Pulmonary artery endothelial cell (primary cell): ENCODE results near the gene MYO1B. TPM values are rescaled to one million over a fixed set of nuclear protein-coding genes. Genes with fewer than 3 reads are reported as not detected.

Experiments used
- DNase-seq: peaks from one replicate; pipeline ENCODE4 v3.0.0-alpha.2; 2011; ENCODE audit warnings: low read depth, low spot score
- total RNA-seq: library from RNA; depleted of rRNA; stranded (reverse); fragments of >200 nt; gene quantifications from 2 replicates; pipeline ENCODE4 v1.2.3, GENCODE V29; 2014

MYO1B gene
- total RNA-seq, 1 donor from 2014 or later: 45.4 TPM

DNA sequence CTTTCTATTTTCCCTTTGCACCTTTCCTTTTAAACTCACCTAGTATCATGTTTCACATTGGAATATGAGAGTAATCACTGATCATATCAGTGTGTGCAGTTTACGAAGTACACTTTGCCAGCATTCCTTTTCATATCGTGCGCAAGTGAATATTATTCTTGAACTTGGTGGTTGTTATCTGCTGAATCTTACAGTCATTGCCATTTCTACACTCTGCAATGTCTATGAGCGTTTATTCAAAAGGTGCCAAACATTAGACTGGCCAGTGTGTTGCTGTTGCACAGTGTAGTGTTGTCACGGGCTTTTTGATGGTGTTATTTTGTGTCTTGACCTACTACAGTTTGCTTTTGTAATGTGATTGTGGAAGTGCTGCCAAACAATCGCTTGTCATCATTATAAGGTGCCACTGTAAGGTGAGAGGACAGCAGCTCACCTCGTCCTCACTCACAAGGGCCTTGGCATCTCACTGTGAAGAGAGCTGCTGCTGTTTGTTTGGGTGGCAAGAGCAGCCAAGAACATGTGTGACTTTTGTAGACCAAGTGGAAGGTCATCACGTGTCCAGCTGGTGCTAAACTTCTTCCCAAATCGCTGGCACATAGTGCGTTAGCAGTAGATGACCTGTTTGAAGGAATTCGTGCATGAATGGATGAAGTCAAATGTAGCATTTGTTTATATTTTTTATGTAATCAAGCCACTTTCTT, 113.3 kb downstream of the MYO1B start:
- DNase-seq: no peak

DNA sequence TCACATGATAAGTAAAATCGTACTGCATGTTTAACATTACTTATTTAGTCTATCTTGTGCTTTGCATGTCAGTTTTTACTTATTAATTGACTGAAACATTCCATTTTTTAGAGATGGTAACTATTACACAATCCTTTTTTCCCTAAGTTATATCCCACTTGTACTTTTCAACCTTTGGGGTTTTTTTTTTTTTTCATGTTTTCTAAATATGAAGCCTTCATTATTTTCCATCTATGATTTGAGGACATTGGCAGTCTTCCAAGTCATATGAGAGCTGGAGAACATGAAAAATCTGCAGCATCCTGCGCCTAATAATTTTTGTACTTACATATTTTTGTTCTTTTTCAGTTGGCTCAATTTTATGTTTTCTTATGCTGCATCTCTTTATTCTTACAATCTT, 113.9 kb downstream of the MYO1B start:
- no peak for DNase-seq

GRCh38 chr2:191360918-191361317, 115.7 kb downstream of the MYO1B start:
- no peak for DNase-seq

GRCh38 chr2:191362841-191363240, 117.6 kb downstream of the MYO1B start:
- DNase-seq: no peak

GRCh38 chr2:191363267-191363666, 118.1 kb downstream of the MYO1B start:
- DNase-seq: no peak

GRCh38 chr2:191365089-191365488, 119.9 kb downstream of the MYO1B start:
- no peak for DNase-seq

GRCh38 chr2:191366199-191366598, 121.0 kb downstream of the MYO1B start:
- DNase-seq: no peak

- no peak for DNase-seq
Observed at GRCh38 chr2:191369034-191369433, 123.8 kb downstream of the MYO1B start.

- DNase-seq: no peak
Observed at GRCh38 chr2:191374366-191374765, 129.2 kb downstream of the MYO1B start.

- no peak for DNase-seq
Observed at GRCh38 chr2:191374939-191375338, 129.7 kb downstream of the MYO1B start.

DNA sequence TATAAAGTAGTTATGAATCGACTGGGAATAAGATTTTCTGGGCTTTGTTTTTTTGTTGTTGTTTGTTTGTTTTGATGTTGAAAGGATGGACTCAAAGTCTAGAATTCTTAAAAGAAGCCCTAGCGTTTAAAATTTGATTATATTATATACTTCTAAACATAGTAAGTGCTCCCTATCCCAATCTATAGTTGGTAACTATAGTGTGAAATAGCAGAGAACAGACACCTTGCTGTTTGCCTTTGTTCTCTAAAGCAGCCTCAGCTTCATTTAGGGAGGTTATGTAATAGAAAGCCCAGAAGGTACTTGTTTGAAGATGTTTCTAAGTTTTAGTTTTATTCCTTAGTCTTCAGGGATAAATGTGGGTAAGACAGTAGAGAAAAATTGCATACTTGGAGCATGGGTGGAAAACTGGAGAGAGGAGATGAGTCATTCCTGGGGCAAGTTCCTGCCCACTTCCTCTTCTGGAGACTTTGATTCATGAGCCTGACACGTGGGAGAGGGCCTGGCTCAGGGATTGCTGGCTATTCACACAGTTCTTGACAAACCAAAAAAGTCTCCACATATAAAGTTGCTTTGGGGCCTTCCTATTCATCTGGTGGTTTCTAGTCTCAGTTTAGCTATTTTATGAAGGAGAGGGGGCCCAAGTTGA, 131.9 kb downstream of the MYO1B start:
- DNase-seq: peak; percentile 75

DNA sequence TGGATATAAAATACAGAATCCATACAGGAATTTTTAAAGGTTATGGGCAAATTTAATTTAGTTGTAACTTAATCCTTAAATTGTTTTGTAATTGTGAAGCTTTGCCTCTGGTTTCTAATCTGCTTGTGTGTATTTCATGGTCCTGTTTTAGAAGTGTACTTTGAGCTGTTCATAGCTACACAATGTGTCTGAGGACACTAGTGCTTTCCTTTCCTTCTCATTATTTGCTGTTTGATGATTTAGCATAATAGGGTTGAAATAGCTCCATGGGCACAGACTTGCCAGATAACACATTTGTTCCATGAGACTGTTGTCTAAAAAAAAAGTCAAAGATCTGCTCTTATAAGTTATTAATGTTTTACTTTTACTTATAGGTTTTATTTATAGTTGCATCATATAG, 134.2 kb downstream of the MYO1B start:
- DNase-seq: no peak

GRCh38 chr2:191382801-191383200, 137.6 kb downstream of the MYO1B start:
- DNase-seq: peak; percentile 64

- DNase-seq: no peak
Observed at GRCh38 chr2:191383486-191383885, 138.3 kb downstream of the MYO1B start.

DNA sequence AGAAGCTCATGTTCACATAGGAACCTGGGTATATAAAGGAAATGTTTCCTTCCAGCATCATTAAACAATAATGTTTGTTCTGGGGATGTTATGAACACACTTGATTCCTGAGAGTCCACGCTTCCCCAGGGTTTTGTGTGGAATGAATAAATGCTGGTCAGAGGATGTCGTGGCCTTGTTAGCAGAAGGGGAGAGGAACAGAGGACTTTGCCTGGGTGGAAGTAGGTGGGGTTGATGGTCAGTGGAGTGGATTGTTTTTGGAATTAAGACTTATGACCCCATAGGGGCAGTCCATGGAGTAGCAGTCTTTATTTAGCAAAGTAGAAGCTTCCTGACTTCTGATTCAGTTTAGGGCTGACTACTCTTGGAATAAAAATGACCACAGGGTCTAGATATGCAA, 139.6 kb downstream of the MYO1B start:
- DNase-seq: no peak

DNA sequence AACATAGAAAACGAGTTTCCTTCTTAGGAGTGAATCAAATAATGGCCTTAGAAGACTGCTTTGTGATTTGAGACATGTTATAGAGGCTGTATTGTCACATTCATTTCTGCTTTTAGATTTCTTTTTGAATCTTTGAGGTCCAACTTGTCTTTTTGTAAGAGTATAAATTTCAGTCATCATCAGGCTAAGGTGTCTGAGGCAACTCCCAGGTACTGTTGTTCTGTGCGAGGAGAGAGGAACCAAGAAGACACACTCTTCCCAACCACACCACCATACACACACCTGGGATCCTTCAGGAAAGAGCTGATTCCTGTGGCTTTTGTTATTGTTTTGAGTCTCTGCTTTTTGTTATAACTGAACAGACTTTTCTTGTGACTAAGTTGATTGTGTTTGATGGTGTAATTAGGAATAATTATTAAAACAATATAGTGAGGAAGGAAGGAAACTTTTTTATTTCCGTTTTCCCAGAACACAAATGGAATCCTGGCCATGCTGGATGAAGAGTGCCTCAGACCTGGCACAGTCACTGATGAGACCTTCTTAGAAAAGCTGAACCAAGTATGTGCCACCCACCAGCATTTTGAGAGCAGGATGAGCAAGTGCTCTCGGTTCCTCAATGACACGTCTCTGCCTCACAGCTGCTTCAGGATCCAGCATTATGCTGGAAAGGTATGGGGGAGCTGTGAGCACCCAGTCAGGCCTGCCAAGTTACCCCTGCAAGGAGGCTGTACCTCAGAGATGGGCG, 140.4 kb downstream of the MYO1B start:
- peak; percentile 45 for DNase-seq

DNA sequence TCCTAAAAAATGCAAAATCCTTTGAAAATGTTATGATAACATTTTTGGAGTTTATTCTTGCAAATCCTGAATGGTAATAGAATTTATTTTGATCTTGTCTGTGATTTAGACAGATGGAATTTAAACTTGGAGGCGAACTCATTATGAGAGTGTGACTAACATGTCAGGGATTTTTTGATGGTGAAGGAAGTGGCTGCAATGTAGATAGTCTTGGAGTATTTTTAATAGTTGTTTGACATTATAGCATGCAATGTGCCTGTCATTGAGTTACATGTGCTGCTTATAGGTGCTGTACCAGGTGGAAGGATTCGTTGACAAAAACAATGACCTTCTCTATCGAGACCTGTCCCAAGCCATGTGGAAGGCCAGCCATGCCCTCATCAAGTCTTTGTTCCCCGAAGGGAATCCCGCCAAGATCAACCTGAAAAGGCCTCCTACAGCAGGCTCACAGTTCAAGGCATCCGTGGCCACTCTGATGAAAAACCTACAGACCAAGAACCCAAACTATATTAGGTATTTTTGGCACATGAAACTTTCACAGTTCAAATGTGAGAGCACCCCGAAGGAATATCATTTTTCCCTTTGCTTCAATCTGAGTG, 141.8 kb downstream of the MYO1B start:
- peak; percentile 33 for DNase-seq

- no peak for DNase-seq
Observed at GRCh38 chr2:191389288-191389687, 144.1 kb downstream of the MYO1B start.

GRCh38 chr2:191391171-191391570, 146.0 kb downstream of the MYO1B start:
- no peak for DNase-seq

DNA sequence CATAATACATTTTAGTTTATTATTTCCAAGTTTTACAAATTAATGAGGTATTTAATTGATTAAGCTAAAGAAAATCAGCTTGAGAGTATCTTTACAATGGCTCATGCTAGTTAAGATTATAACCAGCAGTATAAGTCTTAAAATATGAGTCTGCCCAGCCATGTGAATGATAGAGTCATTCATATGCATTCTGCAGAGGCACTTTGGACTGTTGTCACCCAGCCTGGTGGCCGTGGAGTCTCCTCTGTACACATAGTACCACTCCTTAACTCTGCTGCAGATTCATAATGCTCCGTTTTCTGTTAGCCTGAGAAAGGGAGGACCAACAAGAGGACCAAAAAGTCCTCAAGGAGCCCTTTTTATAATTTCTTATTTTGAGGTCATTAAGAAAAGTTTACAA, 148.8 kb downstream of the MYO1B start:
- no peak for DNase-seq

DNA sequence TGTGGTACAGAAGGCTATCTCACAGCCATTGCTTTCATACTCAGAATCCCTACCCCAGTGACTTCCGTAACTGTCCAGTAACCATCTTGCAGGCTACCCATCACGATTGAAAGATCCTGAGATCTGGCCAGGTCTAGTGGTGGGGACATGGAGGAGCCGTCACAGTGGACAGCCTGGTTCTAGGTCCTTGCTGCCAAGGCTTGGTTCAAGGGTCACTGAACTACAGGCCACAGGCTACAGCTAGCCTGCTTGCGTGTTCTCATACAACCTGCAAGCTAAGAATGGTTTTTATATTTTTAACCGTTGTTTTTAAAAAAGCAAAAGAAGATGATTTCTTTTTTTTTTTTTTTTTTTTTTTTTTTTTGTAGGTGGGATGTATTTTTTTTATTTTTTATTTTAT, 151.6 kb downstream of the MYO1B start:
- no peak for DNase-seq

DNA sequence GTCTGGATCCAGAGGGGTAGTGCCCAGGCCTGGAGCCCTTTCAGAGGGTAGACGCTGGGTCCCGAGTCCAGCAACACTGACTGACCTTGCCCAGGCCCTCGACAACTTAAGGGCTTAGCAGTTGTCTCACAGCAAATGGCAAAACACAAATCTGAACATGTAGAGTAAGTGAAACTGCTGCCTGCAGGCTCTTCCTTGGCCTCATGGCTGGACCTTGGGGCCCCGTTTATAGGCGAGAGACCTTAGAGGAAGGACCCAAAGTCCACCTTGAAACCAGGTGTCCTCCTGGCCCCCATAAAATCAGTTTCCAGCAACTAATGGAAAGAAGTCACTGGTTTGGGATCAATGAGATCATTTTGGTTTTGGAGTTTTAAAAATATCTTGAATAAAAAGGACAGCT, 154.4 kb downstream of the MYO1B start:
- no peak for DNase-seq
